ENCODE data around the gene GPC3. TPM values are rescaled to one million over a fixed set of nuclear protein-coding genes. Genes with fewer than 3 reads are reported as not detected.

The GPC3 gene
- polyA plus RNA-seq, 10 donors, result 333 to 857 (median 404) TPM

- DNase-seq, result no peak
Measured at GRCh38 chrX:133574716-133575115, 410.7 kb downstream of the GPC3 start.

DNA sequence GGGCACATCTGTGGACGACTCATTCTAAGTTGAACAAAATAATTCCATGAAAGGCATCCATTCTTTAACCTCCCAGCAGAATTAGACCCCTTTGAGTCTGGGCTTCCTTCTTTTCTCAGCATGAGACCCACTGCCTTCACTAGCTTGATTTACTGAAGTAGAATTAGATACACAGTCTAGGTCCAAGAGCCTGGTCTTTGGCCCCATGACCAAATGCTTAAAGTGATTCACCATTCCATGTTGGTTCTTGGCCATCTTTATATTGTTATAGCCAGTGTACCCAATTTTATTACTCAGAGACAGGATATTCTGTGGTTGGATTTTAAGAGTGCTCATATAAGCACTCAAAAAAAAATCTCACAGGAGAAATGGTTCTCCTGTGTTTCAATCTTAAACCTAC, 414.8 kb downstream of the GPC3 start:
- no peak for DNase-seq

DNA sequence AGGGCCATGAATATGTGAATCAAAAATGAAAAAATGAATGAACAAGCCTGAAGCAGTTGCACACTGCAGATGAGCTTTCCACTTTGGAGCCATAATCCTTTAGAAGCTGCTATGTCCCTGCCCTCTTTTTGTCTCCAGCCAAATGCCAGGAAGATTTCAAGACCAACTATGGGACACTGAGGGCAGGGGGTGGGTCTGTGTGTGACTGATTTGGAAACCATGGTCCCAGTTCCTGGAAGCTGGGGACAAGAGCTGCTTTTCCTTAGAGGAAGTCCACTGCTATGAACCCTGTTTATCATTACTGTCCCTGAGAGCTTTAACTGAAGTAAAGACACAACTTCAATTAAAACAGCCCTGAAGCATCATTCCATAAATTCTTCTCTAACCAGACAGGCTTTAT, 416.2 kb downstream of the GPC3 start:
- no peak for DNase-seq

GRCh38 chrX:133568109-133568508, 417.3 kb downstream of the GPC3 start:
- DNase-seq, result no peak

- DNase-seq, result no peak
Measured at GRCh38 chrX:133566876-133567275, 418.5 kb downstream of the GPC3 start.

GRCh38 chrX:133563705-133564104, 421.7 kb downstream of the GPC3 start:
- peak in 1 of 3 donors; percentile 21 for DNase-seq

GRCh38 chrX:133561251-133561650, 424.1 kb downstream of the GPC3 start:
- no peak for DNase-seq

DNA sequence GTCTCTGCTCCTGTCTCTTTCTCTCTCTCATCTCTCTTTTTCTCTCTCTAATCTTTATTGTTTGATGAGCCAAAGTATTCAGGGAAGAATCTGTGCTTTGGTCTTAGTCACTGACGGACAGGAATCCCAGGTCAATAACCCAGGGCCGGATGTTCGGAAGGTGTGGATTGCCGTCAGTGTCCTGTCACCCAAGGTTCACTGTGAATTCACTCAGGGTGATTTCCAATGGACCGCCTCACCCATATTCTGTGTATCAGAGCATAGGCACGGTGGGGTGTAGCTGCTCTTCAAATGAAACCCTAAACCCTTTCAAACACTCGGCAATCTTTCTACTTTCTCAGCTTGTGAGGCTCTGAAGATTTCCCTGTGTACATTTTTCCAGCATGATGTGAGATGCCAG, 425.5 kb downstream of the GPC3 start:
- no peak for DNase-seq

DNA sequence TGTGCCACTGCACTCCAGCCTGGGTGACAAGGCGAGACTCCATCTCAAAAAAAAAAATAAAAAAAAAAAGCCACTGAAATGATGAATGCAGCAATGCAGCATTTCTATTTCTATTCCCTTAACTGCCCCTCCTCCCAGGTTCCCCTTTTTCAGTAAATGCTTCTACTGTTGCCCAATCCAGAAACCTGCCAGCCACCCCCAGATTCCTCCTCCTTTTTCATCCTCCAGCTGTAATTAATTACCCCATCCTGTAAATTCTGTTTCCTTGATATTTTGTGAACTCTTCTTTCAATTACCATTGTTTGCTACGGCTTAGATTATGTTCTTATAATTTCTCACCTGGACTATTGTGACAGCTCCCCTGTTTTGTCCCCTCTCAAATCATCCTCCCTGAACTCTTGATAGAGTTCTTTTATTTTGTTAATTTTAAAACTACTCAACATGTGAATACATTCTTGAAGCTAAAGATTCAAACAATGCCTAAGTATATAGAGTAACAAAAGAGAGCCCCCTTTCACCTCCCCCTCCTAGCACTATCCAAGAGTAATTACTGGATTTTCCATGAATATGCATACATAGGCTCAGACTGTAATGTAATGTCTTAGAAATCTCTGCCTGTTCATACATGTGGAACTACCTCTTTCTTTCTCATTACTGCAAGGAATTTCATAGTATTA, 429.5 kb downstream of the GPC3 start:
- no peak for DNase-seq

DNA sequence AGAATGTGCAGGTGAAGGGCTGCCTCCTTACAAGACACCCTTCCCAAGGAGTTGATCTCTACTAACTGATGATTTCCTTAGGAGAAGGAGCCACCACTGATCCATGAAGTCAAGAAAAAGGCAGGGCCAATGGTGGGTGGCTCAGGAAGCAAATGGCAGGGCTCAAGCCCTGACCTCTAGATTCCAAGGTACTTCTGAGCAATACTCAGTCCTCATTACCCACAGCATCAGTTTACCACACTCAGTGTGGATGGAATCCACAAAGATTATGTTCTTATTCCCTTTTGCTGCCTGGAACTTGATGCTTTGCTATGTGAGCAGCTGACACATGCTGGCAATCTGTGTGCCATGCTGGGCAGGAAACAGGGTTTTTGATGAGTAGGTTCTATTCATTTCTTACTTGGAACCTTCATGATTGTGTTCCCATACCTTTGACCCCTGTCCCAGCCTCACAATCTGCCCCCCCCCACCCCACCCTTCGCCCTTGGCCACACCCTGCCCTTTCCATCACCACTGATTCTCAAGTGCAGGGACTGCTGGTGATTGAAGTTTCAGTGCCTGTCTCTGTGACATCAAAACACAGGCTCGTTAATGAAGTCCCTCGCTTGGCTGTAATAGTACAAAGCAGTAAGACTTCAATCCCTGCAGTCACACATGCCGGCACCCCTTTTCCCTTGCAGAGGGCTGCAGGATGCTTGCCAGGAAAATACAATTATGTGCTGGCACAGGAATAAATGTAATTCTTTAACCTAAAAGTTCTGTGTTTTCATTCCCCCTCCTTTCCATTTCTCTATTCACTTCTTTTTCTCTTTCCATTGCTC, 434.5 kb downstream of the GPC3 start:
- DNase-seq, result no peak

DNA sequence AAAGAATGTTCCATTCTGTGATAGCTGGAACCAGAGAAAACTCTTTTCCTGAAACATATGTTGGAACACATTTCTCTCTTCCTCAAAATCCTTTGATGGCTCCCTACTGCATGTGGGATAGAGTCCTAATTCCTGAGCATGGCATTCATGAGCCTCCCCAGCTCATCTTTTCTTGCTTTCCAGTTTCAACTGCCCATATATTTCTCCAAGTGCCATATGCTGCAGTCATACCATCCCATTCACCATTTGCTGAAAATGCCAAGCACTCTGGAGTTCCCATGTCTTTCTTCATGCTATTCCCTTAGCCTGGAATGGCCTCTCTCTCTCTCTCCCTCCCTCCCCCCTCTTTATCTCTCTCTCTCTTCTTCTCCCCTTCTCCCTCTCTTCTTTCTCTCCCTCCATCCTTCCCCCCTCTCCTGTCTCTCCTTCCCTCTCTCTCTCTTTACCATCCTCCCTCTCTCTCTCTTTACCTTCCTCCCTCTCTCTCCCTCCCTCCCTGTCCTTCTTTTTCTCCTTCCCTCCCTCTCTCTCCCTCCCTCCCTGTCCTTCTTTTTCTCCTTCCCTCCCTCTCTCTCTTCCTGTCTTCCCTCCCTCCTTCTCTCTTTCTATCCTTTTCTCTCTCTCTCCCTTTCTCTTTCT, 436.0 kb downstream of the GPC3 start:
- no peak for DNase-seq

- no peak for DNase-seq
Measured at GRCh38 chrX:133546441-133546840, 439.0 kb downstream of the GPC3 start.

- no peak for DNase-seq
Measured at GRCh38 chrX:133544778-133545177, 440.6 kb downstream of the GPC3 start.

GRCh38 chrX:133544115-133544514, 441.3 kb downstream of the GPC3 start:
- DNase-seq, result peak in 2 of 3 donors; percentile 33 to 39

GRCh38 chrX:133543654-133544053, 441.7 kb downstream of the GPC3 start:
- DNase-seq, result no peak

- peak in 1 of 3 donors; percentile 32 for DNase-seq
Measured at GRCh38 chrX:133542476-133542875, 442.9 kb downstream of the GPC3 start.

DNA sequence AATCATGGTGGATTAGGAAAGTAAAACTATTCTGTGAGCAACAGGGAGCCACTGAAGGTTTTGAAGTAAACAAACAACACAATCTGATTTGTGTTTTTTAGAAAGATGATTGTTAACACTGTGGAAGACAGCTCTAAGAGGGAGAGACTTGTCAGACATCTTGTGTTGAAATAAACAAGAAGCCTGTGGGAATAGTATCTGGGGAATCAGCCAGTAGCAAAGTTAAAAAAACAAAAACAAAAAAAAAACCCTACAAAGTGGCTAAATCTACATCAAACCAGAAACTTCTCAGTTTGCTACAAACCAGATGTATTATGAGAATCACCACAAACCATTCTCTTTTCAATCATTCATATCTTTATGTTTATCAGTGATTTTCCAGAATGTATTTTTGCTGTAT, 444.4 kb downstream of the GPC3 start:
- DNase-seq, result peak in 1 of 3 donors; percentile 47

DNA sequence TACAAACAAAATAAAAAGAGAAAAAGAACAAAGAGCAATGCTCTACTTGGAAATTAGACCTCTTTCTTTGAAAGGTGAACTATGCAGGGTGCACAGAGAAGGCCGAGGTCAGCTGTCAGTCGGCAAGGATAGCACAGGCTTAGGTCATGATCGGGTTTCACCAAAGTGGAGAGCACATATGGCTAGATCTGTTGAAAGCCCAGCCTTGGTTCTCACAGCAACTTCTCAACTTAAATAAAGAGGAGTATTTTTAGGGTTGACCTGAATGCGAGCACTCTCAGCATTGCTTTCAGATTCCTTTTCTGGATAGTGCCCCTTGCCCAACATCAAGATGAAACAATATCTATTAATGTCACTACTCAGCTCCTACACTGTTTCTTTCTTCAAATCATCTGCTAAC, 447.2 kb downstream of the GPC3 start:
- DNase-seq, result no peak

DNA sequence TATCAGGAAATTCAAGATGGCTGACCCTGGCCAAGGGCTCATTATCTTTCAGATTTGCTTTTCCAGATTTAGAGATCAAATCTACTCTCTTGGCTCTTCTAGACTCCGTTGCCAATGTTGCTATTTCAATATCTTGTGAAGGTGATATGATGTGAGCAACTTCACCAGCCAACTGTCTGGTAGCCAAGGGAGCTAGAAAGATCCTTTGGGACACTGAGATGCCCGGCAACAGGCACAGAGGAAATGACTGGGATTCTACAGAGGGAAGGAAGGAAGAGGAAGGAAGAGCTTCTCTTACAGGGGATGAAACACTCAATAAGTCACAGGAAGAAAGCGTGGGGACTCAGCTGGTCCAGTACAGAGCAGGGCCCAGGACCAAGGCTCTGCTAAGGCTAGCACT, 448.3 kb downstream of the GPC3 start:
- DNase-seq, result no peak

DNA sequence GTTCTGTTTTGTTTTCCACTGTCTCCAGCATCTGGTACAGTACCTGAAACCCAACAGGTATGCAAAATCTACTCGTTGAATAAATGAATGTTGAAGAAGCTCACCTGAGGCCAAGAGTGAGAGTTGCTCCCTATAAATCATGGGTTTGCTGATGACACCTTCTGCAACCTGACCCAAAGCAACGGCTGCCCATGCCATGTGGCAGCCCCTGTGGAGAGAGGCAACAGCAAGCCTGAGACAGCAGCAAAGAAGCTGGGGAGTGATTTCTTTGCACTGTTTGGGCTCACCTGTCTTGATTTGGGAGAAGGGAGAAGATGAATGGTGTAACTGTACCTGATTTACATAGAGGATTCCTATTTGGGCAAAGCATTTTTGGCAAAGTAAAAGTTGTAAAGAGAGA, 450.3 kb downstream of the GPC3 start:
- DNase-seq, result no peak

GRCh38 chrX:133534172-133534571, 451.2 kb downstream of the GPC3 start:
- DNase-seq, result no peak

DNA sequence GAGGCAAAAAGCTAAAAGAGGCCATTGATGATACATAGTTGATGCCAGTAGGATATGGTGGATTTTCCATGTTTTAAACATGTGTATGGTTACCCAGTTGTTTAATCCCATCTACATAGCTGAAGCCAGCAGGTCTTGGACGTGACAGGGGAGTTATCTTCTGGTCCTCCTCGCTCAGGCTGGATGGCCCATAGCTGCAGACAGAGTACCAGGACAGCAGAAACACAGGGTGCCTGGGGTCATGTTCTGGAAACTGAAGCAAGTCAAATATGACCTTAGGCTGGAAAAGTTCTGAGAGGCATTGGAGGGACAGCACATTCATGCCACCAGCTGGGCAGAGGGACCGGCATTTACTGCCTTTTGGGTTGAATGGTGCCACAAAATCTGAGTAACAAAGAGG, 452.1 kb downstream of the GPC3 start:
- DNase-seq, result no peak

DNA sequence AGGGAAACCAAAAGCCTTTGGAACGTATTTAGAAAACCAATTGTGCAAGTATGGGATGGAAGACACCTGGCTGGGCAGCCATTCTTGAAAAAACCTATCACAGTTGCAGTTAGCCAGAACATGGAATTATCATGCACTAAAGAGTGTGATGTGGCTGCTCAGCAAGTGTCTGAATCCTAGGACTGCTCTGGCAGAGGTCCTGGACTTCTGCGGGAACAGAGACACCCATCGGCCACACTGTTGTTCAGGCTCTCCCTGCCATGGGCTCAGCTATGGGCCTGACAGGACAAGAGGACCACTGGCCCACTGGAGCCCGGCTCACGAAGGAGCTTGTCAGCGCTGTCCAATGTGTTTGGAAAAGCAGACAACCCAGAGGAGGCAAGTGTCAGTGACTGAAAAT, 454.4 kb downstream of the GPC3 start:
- DNase-seq, result no peak
